Activated CD8-positive, alpha-beta memory T cell treated with anti-CD3 and anti-CD28 coated beads, Interleukin-2, amount 50 U/mL, for 1 hour (primary cell): Measurements from ENCODE around the gene PCSK5.

Experiments
- DNase-seq: peaks from one replicate; pipeline ENCODE4 v3.0.0-alpha.2; 2020; ENCODE audit errors: extremely low read depth

The PCSK5 gene

DNA sequence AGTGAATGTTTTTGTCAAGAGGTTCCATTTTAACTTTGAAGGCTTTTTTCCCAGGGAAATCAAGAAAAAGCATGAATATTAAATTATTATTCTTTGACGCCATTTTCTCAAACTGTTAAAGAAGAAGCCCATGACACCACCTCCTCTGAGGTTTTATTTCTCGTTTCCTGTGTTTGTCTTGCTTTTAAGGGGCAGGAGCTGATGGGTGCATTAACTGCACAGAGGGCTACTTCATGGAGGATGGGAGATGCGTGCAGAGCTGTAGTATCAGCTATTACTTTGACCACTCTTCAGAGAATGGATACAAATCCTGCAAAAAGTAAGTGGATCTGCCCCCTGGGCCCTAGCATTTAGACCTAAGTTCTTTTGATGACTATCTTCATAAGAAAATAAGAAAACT, 298.4 kb downstream of the PCSK5 start:
- no peak for DNase-seq

DNA sequence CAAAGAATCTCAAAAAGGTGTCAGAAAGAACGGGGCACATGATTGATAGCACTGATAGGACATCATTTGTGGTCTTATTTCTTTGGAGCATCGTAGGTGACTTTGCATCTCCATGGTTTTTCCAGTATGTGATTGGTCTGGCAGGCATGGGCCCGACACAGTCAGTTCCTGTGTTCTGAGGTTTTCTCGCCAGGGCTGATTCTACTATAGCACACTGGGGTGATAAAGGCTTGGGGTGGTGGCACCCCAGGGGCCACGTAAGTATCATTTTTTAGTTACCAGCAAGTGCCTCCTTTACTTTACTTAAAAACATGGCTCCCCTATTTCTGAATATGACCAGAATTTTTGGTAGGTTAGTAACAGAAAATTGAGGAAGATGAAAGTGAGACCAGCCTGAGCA, 301.0 kb downstream of the PCSK5 start:
- no peak for DNase-seq

DNA sequence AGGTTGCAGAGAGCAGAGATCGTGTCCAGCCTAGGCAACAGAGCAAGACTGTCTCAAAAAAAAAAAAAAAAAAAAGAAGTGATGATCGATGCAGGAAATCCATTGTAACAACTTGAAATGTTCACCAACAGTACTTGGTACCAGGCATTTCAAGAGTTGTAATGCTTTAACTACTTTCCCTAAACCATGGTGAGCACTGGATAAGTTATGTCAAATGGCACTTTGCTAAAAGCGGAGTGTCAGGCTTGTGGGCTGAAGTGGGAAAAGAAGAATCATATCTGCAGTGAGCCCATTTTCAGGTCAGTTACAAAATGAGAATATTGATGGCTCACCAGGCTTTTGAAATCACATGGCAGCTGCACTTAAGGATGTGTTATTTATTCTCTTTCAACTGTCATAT, 301.5 kb downstream of the PCSK5 start:
- DNase-seq, result no peak

DNA sequence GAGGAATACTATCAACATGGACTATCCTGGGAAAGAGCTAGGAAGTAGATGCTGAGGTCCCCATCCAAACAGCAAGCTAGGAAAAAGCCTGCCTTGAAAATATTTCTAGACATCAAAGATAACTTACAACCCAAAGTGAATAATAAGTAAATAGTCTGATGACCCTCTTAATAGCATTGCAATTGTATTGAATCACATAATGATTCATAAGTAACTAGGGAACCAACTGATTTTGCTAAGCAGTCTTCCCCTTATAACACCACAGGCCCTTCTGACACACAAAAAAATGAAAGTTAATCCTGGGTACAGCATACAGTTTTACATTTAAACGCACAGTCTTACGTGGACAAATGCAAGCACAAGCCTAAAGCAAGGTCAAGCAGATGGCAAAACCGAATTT, 304.4 kb downstream of the PCSK5 start:
- no peak for DNase-seq

DNA sequence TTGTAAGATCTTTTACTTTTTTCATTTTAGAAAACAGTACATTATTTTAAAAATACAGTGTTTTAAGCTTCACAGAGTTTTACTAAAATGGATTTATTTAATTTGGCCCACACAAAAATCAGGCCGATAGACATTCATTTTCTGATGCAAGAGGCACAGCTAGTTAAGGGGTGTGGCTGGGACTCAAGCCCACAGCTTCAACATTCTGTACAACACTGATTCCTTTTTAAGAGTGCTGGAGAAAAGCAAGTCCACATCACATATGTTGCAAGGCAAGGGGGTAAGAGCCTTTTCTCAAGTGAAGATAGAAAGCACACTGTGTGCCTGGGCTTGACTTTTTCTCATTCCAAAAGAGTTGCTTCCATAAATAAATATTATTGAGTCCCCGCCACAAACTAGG, 307.9 kb downstream of the PCSK5 start:
- DNase-seq, result no peak

DNA sequence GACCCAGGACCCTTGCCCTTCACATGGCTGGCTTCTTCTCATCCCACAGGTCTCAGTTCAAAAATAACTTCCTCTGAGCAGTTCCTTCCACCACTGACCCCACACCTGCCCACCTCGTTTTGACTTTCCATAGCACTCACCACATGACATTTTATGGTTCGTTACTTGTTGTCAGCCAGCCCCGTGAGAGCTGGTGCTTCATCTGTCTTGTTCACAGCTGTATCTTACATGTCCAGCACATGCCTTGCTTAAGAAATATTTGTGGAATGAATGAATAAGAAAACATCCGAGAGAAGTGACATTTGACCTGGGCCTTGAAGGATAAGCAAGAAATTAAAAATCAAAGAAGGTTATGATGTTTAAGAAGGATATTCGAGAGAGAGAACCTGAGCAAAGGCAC, 309.8 kb downstream of the PCSK5 start:
- DNase-seq, result no peak

DNA sequence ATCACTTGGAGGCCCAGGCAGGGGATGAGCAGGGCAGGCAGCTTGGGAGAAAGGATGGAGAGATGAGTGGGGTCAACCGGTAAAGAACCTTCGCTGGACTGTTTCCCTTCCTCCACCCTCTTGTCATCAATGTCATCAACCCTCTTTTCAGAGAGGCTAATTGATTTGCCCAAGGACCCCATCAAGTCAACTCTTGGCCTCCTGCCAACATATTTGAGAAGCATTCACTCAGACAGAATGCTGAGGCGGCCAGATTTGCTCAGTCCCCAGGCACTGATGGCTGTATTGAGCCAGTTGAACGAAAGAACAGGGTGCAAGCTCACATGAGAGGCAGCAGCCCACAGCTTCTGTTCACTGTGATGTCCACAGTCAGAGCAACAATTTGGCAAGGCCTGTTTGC, 310.3 kb downstream of the PCSK5 start:
- no peak for DNase-seq

DNA sequence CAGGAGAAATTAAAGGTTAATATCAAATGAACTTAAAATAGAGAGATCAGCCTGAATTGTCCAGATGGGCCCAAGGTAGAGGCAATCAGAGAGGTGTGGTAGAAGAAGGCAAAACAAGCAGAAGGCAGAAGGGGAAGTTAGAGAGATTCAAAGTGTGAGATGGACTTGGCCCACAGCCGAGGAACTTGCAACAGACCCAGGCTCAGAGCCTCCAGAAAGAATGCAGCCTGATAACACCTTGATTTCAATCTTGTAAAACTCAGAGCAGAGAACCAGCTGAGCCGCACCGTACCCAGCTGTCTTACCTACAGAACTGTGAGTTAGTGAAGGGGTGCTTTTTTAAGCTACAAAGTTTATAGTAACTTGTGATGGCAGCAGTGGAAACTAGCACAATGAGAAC, 312.9 kb downstream of the PCSK5 start:
- no peak for DNase-seq

DNA sequence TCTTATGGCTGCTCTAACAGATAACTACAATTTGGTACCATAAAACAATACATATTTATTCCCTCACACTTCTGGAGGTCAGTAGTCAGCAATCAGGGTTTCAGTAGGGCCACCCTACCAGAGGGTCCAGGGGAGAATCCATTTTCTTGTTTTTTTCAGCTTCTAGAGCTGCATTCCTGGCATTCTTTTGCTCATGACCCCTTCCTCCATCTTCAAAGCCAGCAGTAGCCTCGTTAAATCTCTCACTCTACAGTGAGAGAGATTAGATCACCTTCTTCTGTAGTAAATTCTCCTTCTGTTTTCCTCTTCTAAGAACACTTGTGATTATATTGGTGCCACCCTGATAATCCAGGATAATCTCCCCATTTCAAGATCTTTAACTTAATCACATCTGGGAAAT, 316.3 kb downstream of the PCSK5 start:
- DNase-seq, result no peak

DNA sequence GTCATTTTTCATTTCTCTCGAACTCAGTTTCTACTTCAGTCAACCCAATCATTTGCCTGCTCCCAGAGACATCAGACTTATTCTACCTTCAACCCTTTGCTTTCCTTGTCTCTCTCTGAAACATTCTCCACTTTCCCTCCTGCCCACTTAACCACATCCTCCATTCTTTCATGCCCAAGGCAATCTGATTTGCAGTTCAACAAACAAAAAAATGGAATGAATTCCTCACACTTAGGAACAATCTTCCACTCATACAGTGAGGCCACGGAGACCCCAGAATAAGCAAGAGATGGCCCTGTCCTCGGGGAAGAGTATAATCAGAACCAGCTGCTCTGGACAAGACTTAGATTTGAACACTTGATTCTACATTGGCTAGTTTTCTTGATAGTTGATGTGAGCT, 323.3 kb downstream of the PCSK5 start:
- no peak for DNase-seq

DNA sequence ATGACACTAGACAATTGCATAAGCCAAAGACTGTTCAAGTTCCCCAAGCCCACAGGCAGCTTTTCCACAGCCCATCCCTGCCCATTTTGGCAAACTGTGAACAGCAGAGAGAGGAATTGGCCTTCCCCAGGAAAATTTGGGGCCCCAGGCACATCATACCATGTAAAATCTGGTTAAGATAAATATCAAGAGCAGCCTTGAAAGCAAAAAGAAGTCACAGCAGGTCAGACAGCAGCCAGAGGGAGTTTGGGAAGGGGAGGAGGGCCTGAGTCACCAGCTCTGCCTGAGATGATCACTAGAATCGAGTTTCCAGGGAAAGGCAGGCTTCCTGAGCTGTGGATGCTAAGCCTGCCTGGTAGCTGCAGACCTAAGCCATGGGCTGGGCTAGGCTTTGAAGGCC, 324.6 kb downstream of the PCSK5 start:
- no peak for DNase-seq

DNA sequence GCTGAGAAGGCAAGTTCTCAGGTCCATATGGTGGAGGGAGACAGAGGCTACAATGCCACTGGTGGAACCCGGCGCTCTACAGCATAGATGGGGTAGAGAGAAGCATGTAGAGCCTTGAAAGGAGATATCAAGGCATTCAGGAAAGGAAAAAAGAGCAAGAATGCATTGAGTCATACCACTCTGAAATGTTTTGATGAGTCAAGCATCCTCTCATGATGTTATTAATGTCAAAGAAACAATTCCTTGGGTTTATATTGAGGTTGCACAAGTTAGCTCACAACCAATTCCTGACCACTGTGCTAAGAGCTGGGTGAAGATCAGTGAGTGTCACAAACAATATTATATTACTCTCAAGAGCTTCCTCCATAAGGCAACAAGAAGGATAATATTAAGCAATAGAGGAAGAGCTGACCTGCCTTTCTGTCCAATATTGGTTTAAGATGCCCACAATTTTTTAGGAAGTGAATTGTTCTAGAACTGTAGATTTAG, 325.7 kb downstream of the PCSK5 start:
- no peak for DNase-seq

DNA sequence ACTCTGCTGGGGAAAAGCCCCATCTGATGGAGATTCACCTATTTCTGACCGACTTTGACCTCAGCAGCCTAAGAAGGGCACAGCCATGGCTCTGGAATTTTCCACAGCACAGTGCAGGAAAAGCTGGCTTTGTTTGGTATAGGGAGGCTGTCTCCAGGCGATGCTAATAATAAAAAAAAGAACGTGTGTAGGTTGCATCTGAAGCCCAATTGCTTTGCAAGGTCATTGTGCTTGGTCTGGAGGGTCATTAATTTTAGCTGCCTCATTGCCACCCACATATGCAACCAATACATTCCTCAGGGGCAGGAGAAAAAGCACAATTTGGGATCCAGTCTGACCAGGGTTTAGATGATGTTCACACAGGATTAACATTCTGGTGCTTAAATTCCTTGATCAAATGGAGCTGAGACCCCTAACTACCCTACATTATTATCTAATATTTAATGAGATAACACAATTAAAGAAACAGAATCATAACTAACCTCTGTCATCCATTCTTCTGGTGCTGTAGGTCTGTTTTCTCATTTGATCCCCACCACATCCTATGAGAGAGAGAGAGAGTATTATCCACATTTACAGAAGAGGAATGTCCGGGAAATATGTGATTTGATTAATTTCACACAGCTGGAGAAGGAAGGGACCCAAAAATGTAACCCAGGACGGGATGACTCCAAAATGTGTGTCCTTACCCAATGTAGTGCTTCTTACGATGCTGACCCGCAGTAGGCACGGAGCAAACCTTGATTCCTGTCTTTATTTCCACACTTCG, 327.8 kb downstream of the PCSK5 start:
- no peak for DNase-seq

DNA sequence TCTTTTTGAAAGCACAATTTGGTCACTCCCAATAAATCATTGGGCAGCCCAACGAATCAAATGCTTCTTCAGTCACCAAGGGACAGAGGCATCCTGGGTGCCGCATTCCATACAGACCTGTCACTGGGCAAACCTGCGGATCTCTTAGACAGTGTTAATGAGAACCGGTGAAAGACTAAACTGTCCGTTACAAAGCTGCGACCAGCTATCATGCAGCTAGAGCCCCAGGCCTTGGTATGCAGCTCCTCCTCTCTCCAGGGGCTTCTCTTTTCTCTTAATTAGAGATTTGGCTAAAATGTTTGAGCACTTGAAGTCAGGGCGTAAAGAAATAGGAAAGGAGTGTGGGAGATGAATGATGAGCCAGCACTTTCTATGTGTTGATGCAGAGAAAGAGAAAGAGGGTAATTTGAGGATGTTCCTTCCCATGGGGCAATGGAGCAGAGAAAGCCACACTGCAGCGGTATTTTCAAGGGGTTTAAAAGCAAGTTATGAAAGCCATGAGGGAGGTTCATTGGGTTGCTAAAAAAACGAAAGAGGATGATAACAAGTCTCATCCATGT, 328.5 kb downstream of the PCSK5 start:
- no peak for DNase-seq

DNA sequence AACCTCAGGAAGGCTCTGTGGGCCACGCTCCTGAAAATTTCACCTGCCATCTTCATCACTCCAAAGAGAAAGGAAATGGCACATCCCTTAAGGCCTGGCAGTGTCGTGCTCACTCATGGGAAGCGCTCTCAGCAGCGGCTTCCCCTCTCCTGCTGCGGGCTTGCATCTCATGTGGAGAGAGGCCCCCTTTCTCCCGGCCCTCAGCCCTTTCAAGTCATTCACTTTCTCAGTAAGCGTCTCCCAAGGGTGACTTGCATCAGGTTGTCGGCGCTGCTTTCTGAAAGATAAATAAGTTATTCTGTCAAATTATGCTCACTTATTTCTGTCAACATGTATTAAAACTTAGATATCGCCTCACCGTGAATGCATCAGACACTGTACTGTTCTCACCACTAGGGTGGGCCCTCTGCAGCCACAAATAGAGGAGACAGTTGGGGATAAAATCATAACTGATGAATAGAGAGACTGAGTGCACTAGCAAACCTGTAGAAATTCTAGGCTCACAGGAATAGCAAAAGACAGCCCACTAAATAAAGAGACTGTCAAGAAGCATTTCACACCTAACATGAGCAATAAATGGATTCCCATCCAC, 329.2 kb downstream of the PCSK5 start:
- DNase-seq, result no peak

DNA sequence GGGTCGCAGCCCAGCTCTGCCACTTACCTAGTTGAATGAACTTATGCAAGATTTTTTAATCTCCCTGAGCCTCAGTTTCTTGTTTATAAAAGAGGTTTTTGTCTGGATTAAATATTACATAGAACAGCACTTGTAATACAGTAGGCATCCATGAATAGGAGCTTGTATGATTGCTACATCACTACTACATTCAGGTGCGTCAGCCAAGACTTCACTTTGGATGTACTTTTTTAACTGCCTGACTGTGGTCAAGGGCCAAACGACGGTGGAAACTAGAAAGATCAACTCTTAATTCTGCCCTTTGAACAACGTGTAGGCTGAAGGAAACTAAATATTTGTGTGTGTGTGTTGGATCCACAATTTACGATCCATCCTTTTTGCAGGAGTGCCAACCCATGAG, 330.9 kb downstream of the PCSK5 start:
- no peak for DNase-seq

DNA sequence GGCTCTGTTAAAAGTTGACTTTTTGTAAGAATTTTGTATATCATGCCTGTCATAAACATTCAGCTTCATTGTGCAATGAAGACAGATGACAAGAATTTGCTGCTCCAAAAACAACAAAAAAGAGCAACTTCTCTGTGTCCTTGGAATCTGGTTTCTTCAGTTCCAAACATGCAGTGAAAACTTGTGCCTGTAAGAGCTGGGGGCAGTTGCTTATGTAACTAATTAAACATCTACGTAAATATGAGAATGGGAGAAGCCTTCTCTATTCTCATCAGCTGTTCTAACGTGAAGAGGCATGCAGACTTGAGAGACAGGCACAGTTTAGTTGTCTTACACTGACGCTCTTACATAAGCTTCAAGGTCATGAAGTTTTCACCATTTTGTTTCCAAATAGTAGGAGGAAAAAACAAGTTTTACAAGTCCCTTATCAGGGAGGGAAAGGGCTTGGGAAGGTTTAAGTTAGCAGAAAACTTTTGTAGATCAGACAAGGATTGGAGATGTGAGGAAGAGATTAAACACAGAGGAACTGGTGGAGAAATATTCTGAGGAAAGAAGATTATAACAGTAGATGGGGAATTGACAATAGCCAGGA, 333.4 kb downstream of the PCSK5 start:
- no peak for DNase-seq

DNA sequence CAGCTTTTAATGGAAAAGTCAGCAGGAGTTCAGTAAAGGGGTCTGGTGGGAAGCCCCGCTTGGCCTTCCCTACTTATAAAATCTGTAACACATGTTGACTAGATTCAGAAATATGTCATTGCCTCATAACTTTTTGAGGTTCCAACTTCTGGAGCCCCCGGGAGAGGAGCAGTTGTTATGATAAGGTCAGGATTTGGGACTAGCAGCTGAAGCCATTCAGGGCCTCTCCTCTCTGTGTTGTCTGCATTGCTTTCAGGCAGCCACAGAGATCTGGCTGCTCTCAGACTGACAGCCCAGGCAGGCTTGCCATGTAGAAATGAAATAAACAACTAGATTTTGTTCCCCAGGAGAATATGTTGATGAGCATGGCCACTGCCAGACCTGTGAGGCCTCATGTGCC, 336.7 kb downstream of the PCSK5 start:
- no peak for DNase-seq

DNA sequence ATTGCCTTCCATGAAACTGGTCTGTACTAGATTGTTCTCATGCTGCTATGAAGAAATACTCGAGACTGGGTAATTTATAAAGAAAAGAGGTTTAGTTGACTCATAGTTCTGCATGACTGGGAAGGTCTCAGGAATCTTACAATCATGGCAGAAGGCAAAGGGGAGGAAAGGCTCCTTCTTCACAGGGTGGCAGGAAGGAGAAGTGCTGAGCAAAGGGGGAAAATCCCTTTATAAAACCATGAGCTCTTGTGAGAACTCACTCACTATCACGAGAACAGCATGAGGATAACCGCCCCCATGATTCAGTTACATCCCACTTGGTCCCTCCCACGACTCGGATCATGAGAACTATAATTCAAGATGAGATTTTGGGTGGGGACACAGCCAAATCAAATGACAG, 340.5 kb downstream of the PCSK5 start:
- DNase-seq, result no peak

DNA sequence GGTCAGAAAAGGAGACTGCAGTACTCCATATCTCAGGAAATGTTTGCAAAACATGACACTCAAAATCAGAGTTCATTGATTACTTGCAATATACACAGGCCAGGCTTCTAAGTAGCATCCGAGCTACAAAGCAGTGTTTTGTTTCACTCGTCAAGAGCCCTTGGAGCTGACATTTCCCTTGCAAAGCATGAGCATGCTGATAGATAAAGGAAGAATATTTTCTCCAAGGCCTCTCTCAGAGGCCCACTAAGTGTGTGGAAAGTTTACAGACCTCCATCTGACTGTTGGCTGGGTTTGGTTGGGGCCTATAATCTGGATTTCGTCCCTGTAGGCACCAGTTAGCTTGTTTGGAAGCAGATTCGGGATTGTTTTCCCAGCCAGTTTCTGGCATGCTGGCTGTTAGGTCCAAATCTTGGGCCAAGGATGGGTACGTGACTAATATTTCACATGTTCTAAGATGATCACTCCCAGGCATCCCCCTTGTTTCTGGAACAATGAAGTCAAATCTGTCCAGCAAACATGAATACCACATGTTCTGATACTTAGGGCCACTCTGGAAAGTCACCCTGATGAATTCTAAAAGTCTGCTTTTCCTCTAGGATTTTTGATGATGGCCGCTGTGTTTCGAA, 342.5 kb downstream of the PCSK5 start:
- no peak for DNase-seq

DNA sequence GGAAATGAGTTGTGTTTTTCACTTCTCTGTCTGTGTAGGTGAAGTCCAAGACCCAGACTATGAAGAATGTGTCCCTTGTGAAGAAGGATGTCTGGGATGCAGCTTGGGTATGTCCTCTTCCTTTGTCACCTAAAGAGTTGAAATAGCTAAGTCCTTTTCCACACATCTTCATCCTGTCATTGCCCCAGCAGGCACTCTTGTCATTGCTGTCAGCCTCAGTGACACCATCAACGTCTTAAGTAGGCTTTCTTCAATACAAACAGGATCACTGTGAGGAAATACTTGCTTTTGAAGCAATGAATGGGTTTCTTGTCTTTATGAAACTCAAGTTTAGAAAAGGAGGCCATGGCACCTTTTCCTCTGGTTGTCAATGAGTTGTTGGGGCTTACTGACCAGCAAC, 350.1 kb downstream of the PCSK5 start:
- no peak for DNase-seq

DNA sequence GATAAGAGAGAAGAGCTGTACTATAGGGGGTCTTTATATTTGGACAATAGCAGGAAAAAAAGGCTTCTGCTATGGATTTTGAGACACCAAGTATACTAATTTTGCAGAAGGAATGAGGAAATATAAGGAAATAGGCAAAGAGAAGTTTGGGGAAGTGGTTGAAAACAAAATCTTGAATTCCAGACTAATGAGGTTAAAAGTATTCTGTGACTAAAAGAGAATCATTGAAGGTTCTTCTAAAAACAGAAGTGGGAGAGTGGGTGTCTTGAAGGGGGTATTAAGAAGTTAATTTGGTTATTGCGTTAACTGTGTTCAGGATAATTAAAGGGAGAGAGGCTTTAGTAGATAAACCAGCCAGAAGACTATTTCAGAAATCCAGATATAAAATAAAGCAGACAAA, 355.0 kb downstream of the PCSK5 start:
- DNase-seq, result no peak

DNA sequence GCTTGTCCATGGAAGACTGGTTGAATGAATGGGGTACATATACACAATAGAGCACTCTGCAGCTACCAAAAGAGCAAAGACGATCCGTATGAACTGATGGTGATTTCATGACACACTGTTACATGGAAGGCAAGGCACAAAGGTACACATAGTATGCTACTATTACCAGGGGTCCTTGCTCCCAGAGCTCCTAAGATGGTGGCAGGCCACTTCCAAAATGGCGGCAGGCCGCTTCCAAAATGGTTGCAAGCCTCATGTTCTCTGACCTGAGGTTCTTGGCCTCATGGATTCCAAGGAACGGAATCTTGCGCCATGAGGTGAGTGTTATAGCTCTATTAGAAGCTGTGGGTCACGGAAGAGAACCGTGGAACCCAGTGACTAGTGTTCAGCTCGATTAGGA, 356.2 kb downstream of the PCSK5 start:
- no peak for DNase-seq
